SK-N-MC (cell line): ENCODE data around the gene PRPH.

Experiments
- EZH2 ChIP-seq: fragments of 200-600 bp; sonication (generic); IDR thresholded peaks from one replicate; pipeline ENCODE4 v1.6.1; 2017; ENCODE audit warnings: antibody characterized with exemption
- FOXP2 ChIP-seq: optimal IDR thresholded peaks from 2 replicates; pipeline ENCODE3; 2011; ENCODE audit warnings: mild to moderate bottlenecking, moderate library complexity; ENCODE audit not compliant: insufficient read depth; ENCODE audit errors: extremely low read length, control extremely low read depth
- POLR2AphosphoS5 ChIP-seq: IDR thresholded peaks from 2 replicates; pipeline ENCODE4 v1.6.1; 2012; ENCODE audit warnings: mild to moderate bottlenecking, low read depth, low read length, borderline replicate concordance

- TF ChIP-seq EZH2 (no peak), POLR2AphosphoS5 (no peak), FOXP2 (no peak)
These were observed 33.9 kb downstream of the PRPH start for GRCh38 chr12:49328816-49329215.
